A673 (cell line): ENCODE measurements around the gene PLEKHG3. TPM values are rescaled to one million over a fixed set of nuclear protein-coding genes. Genes with fewer than 3 reads are reported as not detected.

Source experiments
- BruUV-seq: library from RNA; stranded (reverse); fragments of 400-500 nt; replicated peaks from 2 replicates; lab custom pipeline; 2021; lab: Mats Ljungman, UMichigan
- CTCF ChIA-PET: fragments of 300-600 bp; sonication (Branson Sonifier 250); formaldehyde crosslinking; loops from one replicate; lab custom pipeline; 2022; ENCODE audit warnings: antibody characterized with exemption; lab: Charles Lee
- POLR2A ChIA-PET: fragments of 300-600 bp; sonication (Branson Sonifier 250); formaldehyde crosslinking; loops from one replicate; lab custom pipeline; 2022; ENCODE audit warnings: antibody characterized with exemption; ENCODE audit not compliant: low non-redundant PET; lab: Charles Lee
- DNase-seq: peaks from one replicate; pipeline ENCODE4 v3.0.0-alpha.2; 2015; ENCODE audit warnings: low spot score
- H3K27ac ChIP-seq: fragments of 200-600 bp; sonication (generic); 2 replicates; pipeline ENCODE4 v1.5.1; 2016; ENCODE audit warnings: mixed run types, low read depth, mild to moderate bottlenecking, mixed read lengths, antibody characterized with exemption, low read length; ENCODE audit not compliant: poor library complexity, severe bottlenecking
- H3K27me3 ChIP-seq: fragments of 200-600 bp; sonication (generic); replicated peaks from 2 replicates; pipeline ENCODE4 v1.6.1; 2017; ENCODE audit warnings: mixed run types, low read depth, mild to moderate bottlenecking, mixed read lengths, antibody characterized with exemption, low read length; ENCODE audit not compliant: insufficient read depth, poor library complexity
- H3K36me3 ChIP-seq: fragments of 200-600 bp; sonication (generic); 2 replicates; pipeline ENCODE4 v1.6.1; 2016; ENCODE audit warnings: mixed run types, mild to moderate bottlenecking, mixed read lengths, antibody characterized with exemption, low read length; ENCODE audit not compliant: insufficient read depth, poor library complexity, severe bottlenecking
- H3K4me1 ChIP-seq: fragments of 200-600 bp; sonication (generic); 2 replicates; pipeline ENCODE4 v1.6.1; 2017; ENCODE audit warnings: mixed run types, mild to moderate bottlenecking, mixed read lengths, antibody characterized with exemption, low read length; ENCODE audit not compliant: insufficient read depth, poor library complexity, severe bottlenecking
- H3K4me3 ChIP-seq: fragments of 200-600 bp; sonication (generic); 2 replicates; pipeline ENCODE4 v1.5.1; 2016; ENCODE audit warnings: low read depth, mixed run types, mild to moderate bottlenecking, mixed read lengths, low read length; ENCODE audit not compliant: poor library complexity, severe bottlenecking
- H3K9me3 ChIP-seq: fragments of 200-600 bp; sonication (generic); 2 replicates; pipeline ENCODE4 v1.6.1; 2016; ENCODE audit warnings: mixed run types, low read depth, mild to moderate bottlenecking, mixed read lengths, antibody characterized with exemption, low read length; ENCODE audit not compliant: poor library complexity, severe bottlenecking
- CTCF ChIP-seq: fragments of 300-800, 200-600 bp; sonication (generic); conservative IDR thresholded peaks from 2 replicates; pipeline ENCODE4 v1.5.1; 2017; ENCODE audit warnings: low read depth, mild to moderate bottlenecking, antibody characterized with exemption, low read length, moderate library complexity, mixed read lengths
- EZH2 ChIP-seq: fragments of 200-600 bp; sonication (generic); IDR thresholded peaks from 2 replicates; pipeline ENCODE4 v1.6.1; 2017; ENCODE audit warnings: borderline replicate concordance, low read depth, mild to moderate bottlenecking, mixed read lengths, antibody characterized with exemption, low read length; ENCODE audit not compliant: poor library complexity, severe bottlenecking
- intact Hi-C: fragments of 100-400 bp; cut with micrococcal nuclease; formaldehyde crosslinking; loops from one replicate; pipeline ENCODE4 v1.10.0; 2022; ENCODE audit not compliant: unreplicated experiment
- total RNA-seq: library from RNA; stranded (reverse); gene quantifications from 2 replicates; pipeline ENCODE4 v1.2.3, GENCODE V29; 2021

PLEKHG3 gene
- total RNA-seq, 1 experiment from 2014 or later: 29.6 TPM

- Histone ChIP-seq H3K4me1 (peaks cover 42% of the 10 kb centered on the region), H3K27me3 (no peaks in the 10 kb centered on the region), H3K36me3 (no peaks in the 10 kb centered on the region), H3K27ac (peak overlapping the region; percentile 56), H3K4me3 (peak overlapping the region; percentile 38), H3K9me3 (no peaks in the 10 kb centered on the region)
- intact Hi-C loops: loop anchor here (1.0 to 10.0 kb wide), 3 partner anchors 93 to 422 kb away; partner anchors contain the start of genes HSPA2 and PPP1R36
- peak; percentile 31; the same call in 1 of the 2 replicates for TF ChIP-seq CTCF
- no peak for TF ChIP-seq EZH2
- CTCF ChIA-PET: interaction anchor here (0.6 to 1.5 kb wide), 7 partner anchors 11 to 128 kb away, joined by 3 to 9 read pairs (median 5); no protein-coding TSS in a partner anchor
- POLR2A ChIA-PET: no interaction called here
- BruUV-seq: no TSS peak
- DNase-seq: peak; percentile 60
These were observed 59.8 kb downstream of the PLEKHG3 start for GRCh38 chr14:64763801-64764621.

- intact Hi-C loops: loop anchor here (1.0 to 10.0 kb wide), 3 partner anchors 94 to 423 kb away; partner anchors contain the start of genes HSPA2 and PPP1R36
- Histone ChIP-seq H3K4me3 (peak overlapping the region; percentile 38), H3K36me3 (no peaks in the 10 kb centered on the region), H3K27ac (peak overlapping the region; percentile 56), H3K9me3 (no peaks in the 10 kb centered on the region), H3K27me3 (no peaks in the 10 kb centered on the region), H3K4me1 (peaks cover 42% of the 10 kb centered on the region)
- TF ChIP-seq EZH2: no peak
- TF ChIP-seq CTCF: peak; percentile 87
- ChIA-PET CTCF (interaction anchor here (0.5 to 1.5 kb wide), 11 partner anchors 10 to 128 kb away, joined by 3 to 9 read pairs (median 4); no protein-coding TSS in a partner anchor), POLR2A (no interaction called here)
- no TSS peak for BruUV-seq
- DNase-seq: peak; percentile 91
These were observed 60.7 kb downstream of the PLEKHG3 start for GRCh38 chr14:64764641-64765520.

GRCh38 chr14:64765740-64766302 is 61.6 kb downstream of the PLEKHG3 start:
- DNase-seq: no peak
- Histone ChIP-seq H3K36me3 (no peaks in the 10 kb centered on the region), H3K27ac (no peak overlapping the region), H3K9me3 (no peaks in the 10 kb centered on the region), H3K4me1 (peaks cover 39% of the 10 kb centered on the region), H3K27me3 (no peaks in the 10 kb centered on the region), H3K4me3 (no peak overlapping the region)
- ChIA-PET POLR2A (no interaction called here), CTCF (interaction anchor here (1.5 kb wide), 2 partner anchors 11 to 126 kb away, joined by 4 to 8 read pairs; no protein-coding TSS in a partner anchor)
- intact Hi-C loops: loop anchor here (10.0 kb wide), 1 partner anchor 221 kb away; the partner anchor contains the start of genes HSPA2 and PPP1R36
- TF ChIP-seq EZH2 (no peak), CTCF (no peak)
- no TSS peak for BruUV-seq
